ENCODE results near the gene MCCC2.
"Not testable (repeated sequence)": the region's sequence is repeated elsewhere in the genome, so short reads cannot be mapped to it uniquely, and the experiment has no call there.

The MCCC2 gene

GRCh38 chr5:71662381-71662780 is 75.2 kb downstream of the MCCC2 start:
- no peak overlapping the region for H3K27ac Mint-ChIP-seq
- no peak overlapping the region for H3K4me3 Mint-ChIP-seq

GRCh38 chr5:71663191-71663969 is 76.2 kb downstream of the MCCC2 start:
- no peak for DNase-seq (ENCODE audit: low spot score)
- Mint-ChIP-seq H3K27ac (no peak overlapping the region), H3K4me3 (no peak overlapping the region), H3K4me1 (ENCODE audit: low read depth) (no peaks in the 10 kb centered on the region), H3K36me3 (ENCODE audit: low read depth) (no peaks in the 10 kb centered on the region), H3K27me3 (ENCODE audit: low read depth) (no peaks in the 10 kb centered on the region), H3K9me3 (no peaks in the 10 kb centered on the region)

More at GRCh38 chr5:71662381-71662780, 75.2 kb downstream of the MCCC2 start:
- Mint-ChIP-seq H3K36me3 (ENCODE audit: low read depth) (peaks cover 10% of the 10 kb centered on the region), H3K9me3 (no peaks in the 10 kb centered on the region), H3K27me3 (ENCODE audit: low read depth) (no peaks in the 10 kb centered on the region), H3K4me1 (ENCODE audit: low read depth) (no peaks in the 10 kb centered on the region)
- no peak for DNase-seq (ENCODE audit: low spot score)

GRCh38 chr5:71664615-71665014 is 77.5 kb downstream of the MCCC2 start:
- not testable (repeated sequence) for H3K27me3 Mint-ChIP-seq (ENCODE audit: low read depth); H3K36me3 Mint-ChIP-seq (ENCODE audit: low read depth)

GRCh38 chr5:71666321-71666720 is 79.2 kb downstream of the MCCC2 start:
- Mint-ChIP-seq H3K4me3 (no peak overlapping the region), H3K27ac (no peak overlapping the region), H3K36me3 (ENCODE audit: low read depth) (no peaks in the 10 kb centered on the region)

More at GRCh38 chr5:71664615-71665014, 77.5 kb downstream of the MCCC2 start:
- DNase-seq (ENCODE audit: low spot score); H3K4me1 Mint-ChIP-seq (ENCODE audit: low read depth); H3K4me3 Mint-ChIP-seq; H3K9me3 Mint-ChIP-seq; H3K27ac Mint-ChIP-seq: not testable (repeated sequence)

GRCh38 chr5:71677977-71678376 is 90.8 kb downstream of the MCCC2 start:
- Mint-ChIP-seq H3K4me1 (ENCODE audit: low read depth) (no peaks in the 10 kb centered on the region), H3K4me3 (no peak overlapping the region), H3K36me3 (ENCODE audit: low read depth) (no peaks in the 10 kb centered on the region), H3K9me3 (no peaks in the 10 kb centered on the region), H3K27ac (no peak overlapping the region), H3K27me3 (ENCODE audit: low read depth) (peaks cover 40% of the 10 kb centered on the region)
- DNase-seq (ENCODE audit: low spot score): no peak

More at GRCh38 chr5:71666321-71666720, 79.2 kb downstream of the MCCC2 start:
- Mint-ChIP-seq H3K27me3 (ENCODE audit: low read depth) (peaks cover 6% of the 10 kb centered on the region), H3K9me3 (no peaks in the 10 kb centered on the region), H3K4me1 (ENCODE audit: low read depth) (no peaks in the 10 kb centered on the region)
- no peak for DNase-seq (ENCODE audit: low spot score)

- no peak overlapping the region for H3K27ac Mint-ChIP-seq
- H3K36me3 Mint-ChIP-seq (ENCODE audit: low read depth): no peaks in the 10 kb centered on the region
- peaks cover 27% of the 10 kb centered on the region for H3K27me3 Mint-ChIP-seq (ENCODE audit: low read depth)
- DNase-seq (ENCODE audit: low spot score): no peak
- H3K9me3 Mint-ChIP-seq: no peaks in the 10 kb centered on the region
- H3K4me1 Mint-ChIP-seq (ENCODE audit: low read depth): no peaks in the 10 kb centered on the region
- H3K4me3 Mint-ChIP-seq: no peak overlapping the region
These were observed 92.6 kb downstream of the MCCC2 start for GRCh38 chr5:71679714-71680113.

GRCh38 chr5:71680510-71680909 is 93.4 kb downstream of the MCCC2 start:
- Mint-ChIP-seq H3K27ac (no peak overlapping the region), H3K9me3 (peaks cover 7% of the 10 kb centered on the region), H3K4me1 (ENCODE audit: low read depth) (no peaks in the 10 kb centered on the region), H3K4me3 (no peak overlapping the region), H3K27me3 (ENCODE audit: low read depth) (peaks cover 33% of the 10 kb centered on the region), H3K36me3 (ENCODE audit: low read depth) (no peaks in the 10 kb centered on the region)
- no peak for DNase-seq (ENCODE audit: low spot score)

- no peak for DNase-seq (ENCODE audit: low spot score)
- Mint-ChIP-seq H3K4me1 (ENCODE audit: low read depth) (no peaks in the 10 kb centered on the region), H3K27me3 (ENCODE audit: low read depth) (peaks cover 25% of the 10 kb centered on the region), H3K36me3 (ENCODE audit: low read depth) (no peaks in the 10 kb centered on the region), H3K27ac (no peak overlapping the region), H3K4me3 (no peak overlapping the region), H3K9me3 (peaks cover 7% of the 10 kb centered on the region)
These were observed 94.2 kb downstream of the MCCC2 start for GRCh38 chr5:71681296-71681695.

- Mint-ChIP-seq H3K4me1 (ENCODE audit: low read depth) (no peaks in the 10 kb centered on the region), H3K9me3 (peaks cover 7% of the 10 kb centered on the region), H3K27ac (no peak overlapping the region), H3K4me3 (no peak overlapping the region), H3K27me3 (ENCODE audit: low read depth) (peaks cover 32% of the 10 kb centered on the region), H3K36me3 (ENCODE audit: low read depth) (no peaks in the 10 kb centered on the region)
- no peak for DNase-seq (ENCODE audit: low spot score)
These were observed 97.2 kb downstream of the MCCC2 start for GRCh38 chr5:71684309-71684708.

GRCh38 chr5:71693828-71694427 is 106.8 kb downstream of the MCCC2 start:
- peaks cover 30% of the 10 kb centered on the region for H3K27me3 Mint-ChIP-seq (ENCODE audit: low read depth)
- no peak overlapping the region for H3K27ac Mint-ChIP-seq
- no peak overlapping the region for H3K4me3 Mint-ChIP-seq
- peaks cover 3% of the 10 kb centered on the region for H3K4me1 Mint-ChIP-seq (ENCODE audit: low read depth)
- peaks cover 15% of the 10 kb centered on the region for H3K9me3 Mint-ChIP-seq
- no peaks in the 10 kb centered on the region for H3K36me3 Mint-ChIP-seq (ENCODE audit: low read depth)
- no peak for DNase-seq (ENCODE audit: low spot score)

GRCh38 chr5:71695071-71695470 is 107.9 kb downstream of the MCCC2 start:
- no peak for DNase-seq (ENCODE audit: low spot score)
- Mint-ChIP-seq H3K27ac (no peak overlapping the region), H3K4me1 (ENCODE audit: low read depth) (peaks cover 3% of the 10 kb centered on the region), H3K36me3 (ENCODE audit: low read depth) (no peaks in the 10 kb centered on the region), H3K9me3 (peaks cover 15% of the 10 kb centered on the region), H3K27me3 (ENCODE audit: low read depth) (peaks cover 24% of the 10 kb centered on the region), H3K4me3 (no peak overlapping the region)

- H3K36me3 Mint-ChIP-seq (ENCODE audit: low read depth): no peaks in the 10 kb centered on the region
- no peak overlapping the region for H3K4me3 Mint-ChIP-seq
- H3K27ac Mint-ChIP-seq: no peak overlapping the region
- no peak for DNase-seq (ENCODE audit: low spot score)
- H3K9me3 Mint-ChIP-seq: peaks cover 15% of the 10 kb centered on the region
- H3K27me3 Mint-ChIP-seq (ENCODE audit: low read depth): peaks cover 20% of the 10 kb centered on the region
- peaks cover 3% of the 10 kb centered on the region for H3K4me1 Mint-ChIP-seq (ENCODE audit: low read depth)
These were observed 108.5 kb downstream of the MCCC2 start for GRCh38 chr5:71695595-71695994.

- no peak for DNase-seq (ENCODE audit: low spot score)
- Mint-ChIP-seq H3K4me3 (no peak overlapping the region), H3K36me3 (ENCODE audit: low read depth) (no peaks in the 10 kb centered on the region), H3K27me3 (ENCODE audit: low read depth) (peaks cover 11% of the 10 kb centered on the region), H3K4me1 (ENCODE audit: low read depth) (peaks cover 3% of the 10 kb centered on the region), H3K27ac (no peak overlapping the region), H3K9me3 (peaks cover 15% of the 10 kb centered on the region)
These were observed 110.8 kb downstream of the MCCC2 start for GRCh38 chr5:71697967-71698366.

- Mint-ChIP-seq H3K4me1 (ENCODE audit: low read depth) (peaks cover 3% of the 10 kb centered on the region), H3K4me3 (no peak overlapping the region), H3K27ac (no peak overlapping the region), H3K9me3 (peaks cover 15% of the 10 kb centered on the region), H3K27me3 (ENCODE audit: low read depth) (peaks cover 5% of the 10 kb centered on the region), H3K36me3 (ENCODE audit: low read depth) (no peaks in the 10 kb centered on the region)
- no peak for DNase-seq (ENCODE audit: low spot score)
These were observed 112.1 kb downstream of the MCCC2 start for GRCh38 chr5:71699233-71699632.
